Hematopoietic multipotent progenitor cell treated with erythropoietin and hydrocortisone succinate and interleukin-3 and kit ligand, for 15 days (in vitro differentiated cells): ENCODE measurements around the gene NKAIN4.

ENCODE experiments used
- DNase-seq: peaks from one replicate; pipeline ENCODE4 v3.0.0-alpha.2; 2015; ENCODE audit warnings: low spot score

The NKAIN4 gene

DNA sequence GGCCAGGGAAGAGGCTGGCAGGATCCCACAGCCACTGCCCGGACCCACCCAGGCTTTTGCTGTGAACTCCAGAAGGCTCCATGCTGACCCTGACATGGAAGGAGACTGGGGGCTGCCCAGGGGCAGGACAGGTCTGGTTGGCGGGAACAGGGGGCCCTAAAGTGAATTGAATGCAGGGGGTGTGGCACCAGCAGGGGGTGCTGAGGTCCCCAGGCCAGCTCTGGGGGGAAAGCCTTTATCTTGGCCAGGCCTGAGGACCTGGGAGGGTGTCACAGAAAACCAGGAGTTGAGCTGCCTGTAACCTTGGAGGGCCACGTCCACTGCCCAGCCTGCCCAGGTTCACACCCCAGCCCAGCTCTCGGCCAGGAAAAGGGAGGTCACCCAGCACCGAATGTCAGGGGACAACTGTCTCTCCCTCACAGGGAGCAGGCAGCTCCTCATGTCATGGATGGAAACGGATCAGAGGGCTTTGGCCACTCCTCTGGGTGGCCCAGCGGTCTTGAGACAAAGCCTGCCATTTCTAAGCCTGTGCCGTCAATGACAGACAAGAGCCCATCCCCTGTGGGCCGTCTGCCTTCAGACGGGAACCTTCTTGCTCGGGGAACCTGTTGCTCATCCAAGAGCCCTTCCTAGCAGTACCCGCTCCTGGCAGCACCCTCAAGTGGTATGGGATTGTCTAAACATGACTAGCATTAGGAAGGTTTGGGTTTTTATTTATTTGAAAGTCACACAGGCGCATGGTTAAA, 35.4 kb downstream of the NKAIN4 start:
- DNase-seq = no peak

DNA sequence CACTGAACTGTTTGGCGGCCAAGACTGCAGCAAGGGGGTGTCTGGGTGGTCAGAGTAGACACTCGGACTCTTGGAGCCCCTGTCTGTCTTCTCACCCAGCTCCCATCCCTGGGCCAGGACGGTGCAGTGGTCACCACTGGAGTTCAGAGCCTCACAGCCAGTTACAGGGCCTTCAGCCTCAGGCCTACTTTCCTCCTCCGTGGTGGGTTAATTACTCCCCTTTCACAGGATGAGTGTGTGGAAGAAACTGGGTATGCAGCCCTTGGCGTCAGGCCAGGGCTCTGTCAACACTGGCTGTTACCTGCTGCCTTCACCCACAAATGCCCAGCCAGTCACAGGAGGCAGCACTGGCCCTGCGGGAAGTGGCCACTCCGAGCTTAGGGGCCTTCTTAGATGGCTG, 36.6 kb downstream of the NKAIN4 start:
- DNase-seq = no peak

DNA sequence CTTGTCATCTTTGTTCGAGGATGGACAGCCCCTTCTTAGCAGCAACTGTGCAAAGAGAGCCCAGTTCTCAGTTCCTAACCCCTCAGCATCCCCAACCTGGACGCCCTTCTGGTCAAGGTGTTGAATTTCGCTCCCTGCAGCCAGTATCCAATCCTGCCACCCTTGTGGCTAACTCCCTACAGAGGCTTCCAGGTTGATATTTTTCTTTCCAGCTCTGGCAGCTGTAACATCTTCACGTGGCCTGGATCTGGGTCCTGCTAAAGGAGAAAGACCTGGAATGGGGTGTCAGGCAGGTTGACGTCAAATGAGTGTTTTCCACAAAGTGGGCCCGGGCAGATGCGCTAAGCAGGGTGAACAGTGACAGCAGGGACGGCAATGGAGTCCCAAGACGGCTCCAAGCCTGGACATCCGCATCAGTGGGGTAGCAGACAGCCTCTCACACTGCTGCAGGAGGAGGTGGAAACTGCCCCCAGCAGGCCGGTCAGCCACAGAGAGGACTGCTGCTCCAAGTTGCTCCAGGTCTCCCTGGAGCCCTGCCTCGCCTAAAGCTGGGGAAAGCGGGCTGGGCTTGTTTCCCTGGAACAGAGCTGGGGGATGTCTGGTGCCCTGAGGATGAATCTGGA, 37.3 kb downstream of the NKAIN4 start:
- no peak for DNase-seq

DNA sequence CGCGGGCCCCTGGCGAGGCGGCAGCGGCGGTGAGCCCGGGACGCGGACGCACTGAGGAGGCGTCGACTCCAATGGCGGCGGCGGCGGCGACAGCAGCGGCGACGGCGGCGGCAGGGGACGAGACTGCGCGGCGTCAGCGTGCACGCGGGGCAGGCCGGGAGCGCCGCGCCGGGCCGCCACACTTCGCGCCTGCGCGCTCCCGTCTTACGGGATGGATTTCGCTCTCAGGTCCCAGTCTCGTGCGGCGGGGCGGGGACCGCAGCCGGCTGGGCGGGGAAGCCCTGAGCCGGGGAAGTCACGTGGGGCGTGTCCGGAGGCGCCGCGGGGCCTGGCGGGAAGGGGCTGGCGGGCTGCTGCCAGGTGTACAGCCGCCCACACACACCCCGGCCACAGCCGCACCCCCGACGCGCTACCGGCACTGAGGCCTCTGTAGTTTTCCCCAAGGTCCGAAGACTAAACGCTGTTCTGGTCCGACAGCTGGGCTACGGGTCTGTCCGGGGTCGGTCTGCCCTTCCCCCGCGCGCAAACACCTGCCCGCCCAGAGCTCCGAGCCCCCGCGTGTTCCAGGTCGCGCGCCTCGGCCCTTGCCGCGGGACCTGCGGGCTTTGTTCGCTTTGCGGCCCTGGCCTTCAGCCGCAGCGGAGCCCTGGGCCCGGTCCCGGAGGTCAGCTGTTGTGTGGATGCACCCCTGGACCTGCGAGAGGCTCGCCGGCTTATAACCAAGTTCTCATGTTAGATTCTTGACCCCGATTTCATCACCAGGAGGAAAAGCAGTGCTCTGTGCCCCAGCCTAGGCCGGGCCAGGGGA, 38.0 kb downstream of the NKAIN4 start, which contains the start of gene YTHDF1:
Gene YTHDF1, minus strand, starts transcription at position 91 of the 808 bp plus-strand sequence. CDS start 239 bp downstream, outside the sequence.
- DNase-seq = peak; percentile 96

DNA sequence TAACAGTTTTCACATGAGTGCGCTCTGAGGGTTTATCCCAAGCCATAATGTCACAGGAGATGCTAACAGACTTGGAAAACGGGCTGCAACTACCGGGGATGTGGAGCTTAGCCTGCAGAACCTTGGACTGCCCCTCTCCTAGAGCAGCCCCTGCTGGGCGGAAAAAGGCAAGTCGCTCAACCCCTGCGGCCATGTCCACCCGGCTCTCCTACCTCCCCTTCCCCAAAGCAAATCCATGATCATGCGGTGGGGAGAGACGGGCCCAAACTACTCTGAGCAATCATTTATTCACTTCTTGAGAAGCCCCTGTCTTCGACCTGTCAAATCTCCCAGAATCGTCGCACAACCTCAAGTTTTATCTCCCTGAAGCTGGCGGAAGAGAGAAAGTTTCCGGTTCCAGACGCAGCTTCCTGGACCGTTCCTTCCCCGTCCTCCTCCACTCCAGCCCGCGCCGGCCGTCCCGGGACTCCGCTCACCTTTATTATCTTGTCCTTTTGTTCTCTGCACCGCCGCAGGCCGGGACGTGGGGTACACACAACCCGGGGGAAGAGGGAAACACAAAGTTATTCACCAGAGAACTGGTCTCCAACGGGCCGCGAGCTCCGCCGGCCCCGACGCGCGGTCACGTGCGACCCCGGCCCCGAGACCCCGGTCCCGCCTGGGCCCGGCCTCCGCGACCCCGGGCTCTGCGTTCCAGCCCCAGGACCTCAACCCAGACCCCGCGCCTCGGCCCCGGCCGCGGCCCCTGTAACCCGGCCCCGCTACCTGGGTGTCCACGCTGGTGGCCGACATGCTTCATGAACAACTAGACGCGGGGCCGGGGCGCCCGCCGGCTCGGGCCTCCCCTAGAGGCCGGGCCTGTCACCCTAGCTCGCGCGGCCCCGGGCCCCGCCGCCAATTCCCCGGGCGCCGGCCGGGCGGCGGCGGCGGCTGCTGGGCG, 38.9 kb downstream of the NKAIN4 start:
- peak; percentile 19 for DNase-seq

DNA sequence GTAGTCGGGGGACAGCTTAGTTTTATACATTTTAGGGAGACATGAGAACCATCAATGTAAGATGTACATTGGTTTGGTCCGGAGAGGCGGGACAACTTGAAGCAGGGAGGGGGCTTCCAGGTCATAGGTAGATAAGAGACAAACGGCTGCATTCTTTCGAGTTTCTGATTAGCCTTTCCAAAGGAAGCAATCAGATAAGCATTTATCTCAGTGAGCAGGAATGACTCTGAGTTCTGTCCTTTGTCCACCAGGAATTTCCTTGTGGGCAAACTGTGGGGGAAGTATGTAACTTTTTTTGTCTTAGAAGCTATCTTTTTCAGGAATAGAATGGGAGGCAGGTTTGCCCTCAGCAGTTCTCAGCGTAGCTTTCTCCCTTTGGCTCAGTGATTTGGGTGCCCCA, 39.7 kb downstream of the NKAIN4 start:
- no peak for DNase-seq

DNA sequence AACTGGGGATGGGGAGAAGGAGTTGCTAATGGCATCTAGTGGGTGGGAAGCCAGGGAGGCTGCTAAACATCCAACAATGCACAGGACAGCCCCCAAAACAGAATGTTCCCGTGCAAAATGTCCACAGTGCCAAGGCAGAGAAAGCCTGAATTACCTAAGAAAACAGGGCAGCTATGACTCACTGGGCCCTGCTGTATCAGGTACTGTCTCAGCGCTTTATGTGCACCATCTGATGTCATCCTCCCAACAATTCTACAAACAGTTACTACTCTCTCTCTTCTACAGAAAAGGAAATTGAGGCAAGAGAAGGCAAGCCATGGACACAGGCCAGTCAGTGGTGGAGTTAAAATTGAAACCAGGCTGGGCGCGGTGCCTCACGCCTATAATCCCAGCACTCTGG, 41.5 kb downstream of the NKAIN4 start:
- no peak for DNase-seq

DNA sequence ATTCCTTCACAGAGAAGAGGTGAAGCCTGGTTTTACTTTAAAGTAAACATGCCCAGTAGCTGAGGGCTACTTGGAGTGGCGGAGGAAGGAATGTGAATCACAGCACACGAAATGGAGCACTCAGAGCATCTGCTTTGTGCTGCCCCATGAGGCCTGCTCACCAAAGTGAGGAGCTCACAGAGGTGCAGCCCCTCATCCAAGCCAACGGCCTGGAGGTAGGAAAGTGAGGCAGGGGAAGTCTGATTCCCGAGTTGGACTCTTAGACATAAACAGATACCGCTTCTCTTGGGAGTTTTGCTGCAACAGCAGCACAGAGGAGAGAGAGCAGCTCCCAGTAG, 41.9 kb downstream of the NKAIN4 start:
- DNase-seq = no peak

DNA sequence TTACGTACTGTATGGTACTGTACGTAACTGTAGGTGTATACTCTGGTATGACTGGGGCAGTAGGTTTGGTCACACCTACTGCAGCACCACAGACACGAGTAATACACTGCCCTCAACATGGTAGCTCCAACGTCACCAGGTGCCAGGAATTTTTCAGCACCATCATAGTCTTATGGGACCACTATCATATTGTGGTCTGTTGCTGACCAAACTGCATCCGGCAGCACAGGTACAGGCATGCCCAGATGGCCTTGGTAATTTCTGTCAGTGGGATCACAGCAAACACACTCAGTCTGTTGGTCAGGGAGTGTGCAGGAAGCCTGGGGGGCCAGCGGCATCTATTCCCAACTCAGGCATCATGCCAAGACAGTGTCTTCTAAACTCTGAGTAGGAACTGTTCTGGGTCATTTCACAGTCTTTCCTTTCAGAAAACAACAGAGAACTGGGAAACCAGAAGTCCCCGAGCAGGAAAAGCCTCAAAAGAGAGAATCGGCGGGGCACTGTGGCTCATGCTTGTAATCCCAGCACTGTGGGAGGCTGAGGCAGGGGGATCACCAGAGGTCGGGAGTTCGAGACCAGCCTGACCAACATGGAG, 44.2 kb downstream of the NKAIN4 start:
- no peak for DNase-seq

DNA sequence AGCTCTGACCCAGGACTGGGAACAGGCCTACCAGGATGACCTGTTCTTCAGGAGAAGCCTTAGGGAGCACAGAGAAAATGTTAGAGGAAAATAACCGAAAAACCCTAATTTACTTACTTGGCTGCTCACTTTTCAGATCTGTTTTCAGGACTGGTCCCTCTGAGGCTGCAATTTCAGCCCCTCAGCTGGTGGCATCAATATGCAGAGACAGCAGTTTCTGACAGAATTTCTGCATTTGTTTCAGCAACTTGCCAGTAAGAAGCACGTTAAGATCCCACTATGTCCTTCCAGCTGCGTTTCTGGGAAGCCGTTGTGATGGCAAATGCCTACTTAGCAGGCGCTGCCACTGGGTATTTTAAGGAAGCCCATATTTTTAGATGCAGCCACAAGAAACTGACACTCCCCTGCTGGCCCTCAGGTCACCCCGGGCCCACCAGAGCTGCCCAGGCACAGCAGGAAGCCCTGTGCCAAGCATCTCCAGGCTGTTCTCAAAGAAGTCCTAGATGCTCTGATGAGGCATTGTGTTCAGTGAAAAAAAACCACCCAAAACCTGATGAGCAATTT, 45.8 kb downstream of the NKAIN4 start:
- DNase-seq = no peak

DNA sequence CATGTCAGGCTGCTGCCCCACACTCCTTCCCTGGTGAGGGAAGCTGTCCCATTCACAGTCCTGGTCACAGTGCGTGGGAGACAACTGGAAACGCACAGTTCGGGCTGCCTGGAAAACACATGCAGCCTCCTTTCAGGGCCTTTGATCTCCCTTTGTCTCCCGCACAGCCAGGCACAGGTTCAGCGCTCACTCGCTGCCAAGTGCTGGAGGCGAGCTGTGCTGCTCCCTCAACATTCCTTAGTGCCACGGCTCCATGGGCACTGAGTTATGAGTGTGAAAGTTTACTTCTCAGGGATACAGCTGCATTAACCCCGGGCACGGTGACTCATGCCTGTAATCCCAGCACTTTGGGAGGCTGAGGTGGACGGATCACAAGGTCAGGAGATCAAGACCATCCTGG, 47.4 kb downstream of the NKAIN4 start:
- DNase-seq = no peak

DNA sequence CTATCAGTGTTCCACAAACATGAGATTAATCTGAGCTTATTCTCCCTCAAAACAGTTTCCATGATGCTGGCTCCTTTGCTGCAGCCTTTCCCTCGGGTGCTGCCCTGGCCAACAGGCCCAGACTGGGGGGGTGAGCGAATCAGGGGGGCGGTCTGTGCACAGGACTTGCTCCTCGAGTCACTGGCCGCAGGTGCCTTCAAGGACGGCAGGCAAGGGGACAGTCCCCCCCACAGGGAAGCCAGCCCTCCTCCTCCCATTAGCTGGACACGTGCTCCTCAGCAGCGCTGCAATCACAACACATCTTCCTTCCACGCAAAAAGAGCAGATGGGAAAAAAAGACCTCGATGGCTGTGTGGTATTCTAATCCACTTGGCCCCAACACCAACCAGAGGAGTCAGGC, 48.4 kb downstream of the NKAIN4 start:
- no peak for DNase-seq

DNA sequence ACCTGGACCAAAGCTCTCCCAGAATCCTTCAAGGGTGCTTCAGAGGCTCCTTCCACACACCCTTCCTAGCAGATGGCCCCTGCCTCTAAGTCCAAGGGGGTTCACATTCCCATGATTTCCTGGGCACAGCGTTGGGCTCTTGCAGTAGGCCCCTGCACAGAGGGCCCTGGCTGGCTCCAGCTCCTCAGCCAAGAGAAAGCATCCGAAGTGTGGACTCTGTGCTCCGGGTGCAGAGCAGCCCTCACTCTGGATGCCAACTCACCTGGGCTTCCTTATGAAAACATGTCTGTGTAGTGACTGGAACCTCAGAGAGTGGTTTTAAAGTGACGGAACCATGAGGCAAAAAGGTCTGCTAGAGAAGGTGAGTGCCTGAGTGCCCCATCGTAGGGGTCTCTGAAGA, 49.9 kb downstream of the NKAIN4 start:
- no peak for DNase-seq

DNA sequence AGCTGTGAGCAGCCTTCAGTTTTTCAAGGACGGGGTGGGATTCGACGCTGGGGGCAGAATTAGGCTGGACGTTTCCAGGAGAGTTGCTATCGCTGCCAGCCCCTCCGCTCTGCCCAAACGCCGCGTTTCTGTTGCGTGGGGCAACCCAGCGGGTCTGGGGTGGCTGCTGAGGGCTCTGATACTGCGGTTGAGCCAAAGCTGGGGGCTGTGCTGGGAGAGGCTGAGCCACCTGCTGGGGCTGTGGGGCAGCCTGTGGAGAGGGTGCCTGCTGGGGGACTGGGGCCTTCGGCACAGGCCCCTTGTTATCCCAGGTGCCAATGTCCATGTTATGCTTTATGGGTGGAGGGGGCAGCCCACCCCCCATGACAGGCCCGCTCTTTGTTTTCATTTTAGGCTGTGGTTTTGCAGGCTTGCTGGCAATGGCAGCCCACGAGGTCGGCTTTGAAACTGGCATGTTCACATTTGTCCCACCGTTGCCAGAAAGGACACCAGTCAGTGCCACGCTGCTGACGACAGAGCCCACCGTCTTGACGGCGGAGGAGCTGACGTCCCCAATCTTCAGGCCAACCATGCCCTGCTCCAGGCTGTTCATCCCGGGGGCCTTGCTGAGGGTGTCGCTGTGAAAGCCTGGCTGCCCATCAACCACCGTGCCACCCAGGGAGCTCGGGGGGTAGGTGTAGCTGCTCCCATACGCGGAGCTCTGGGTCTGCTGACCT, 51.3 kb downstream of the NKAIN4 start:
- DNase-seq = no peak

DNA sequence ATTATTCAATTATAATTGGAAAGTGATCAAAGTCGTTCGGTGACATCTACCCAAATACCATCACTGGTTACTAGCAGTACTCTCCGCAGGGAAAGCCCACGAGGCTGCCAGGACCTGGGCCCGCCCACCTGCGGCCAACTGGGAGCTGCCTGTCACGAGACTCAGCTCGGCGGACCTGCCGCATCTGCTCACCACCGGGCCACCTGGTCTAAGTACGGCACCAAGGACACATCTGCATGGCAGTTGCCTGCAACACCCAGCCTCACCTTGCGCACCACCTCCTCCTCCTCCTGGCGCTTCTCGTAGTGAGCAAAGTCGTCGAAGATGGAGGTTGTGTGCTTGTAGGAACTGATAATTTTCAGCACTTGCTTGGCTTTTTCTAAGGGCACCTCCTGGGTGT, 52.2 kb downstream of the NKAIN4 start:
- no peak for DNase-seq

DNA sequence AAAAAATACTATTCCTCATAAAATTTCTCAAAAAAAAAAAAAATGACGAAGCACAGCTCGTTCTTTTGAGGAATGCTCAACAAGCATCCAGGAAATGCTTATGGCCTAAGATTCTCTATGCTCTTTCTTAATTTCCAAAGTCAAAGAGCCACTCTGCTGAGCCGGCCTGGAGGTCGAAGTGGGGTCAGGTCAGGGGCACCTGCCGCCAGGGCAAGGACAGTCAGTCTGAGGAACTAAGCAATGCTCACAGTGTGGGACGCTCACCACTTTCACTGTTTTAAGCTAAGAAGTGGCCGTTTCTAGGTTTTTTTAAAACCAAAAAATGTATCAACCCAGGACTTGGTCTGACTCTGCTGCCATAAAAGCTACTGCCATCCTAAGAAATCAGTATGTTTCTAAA, 55.7 kb downstream of the NKAIN4 start:
- DNase-seq = no peak

DNA sequence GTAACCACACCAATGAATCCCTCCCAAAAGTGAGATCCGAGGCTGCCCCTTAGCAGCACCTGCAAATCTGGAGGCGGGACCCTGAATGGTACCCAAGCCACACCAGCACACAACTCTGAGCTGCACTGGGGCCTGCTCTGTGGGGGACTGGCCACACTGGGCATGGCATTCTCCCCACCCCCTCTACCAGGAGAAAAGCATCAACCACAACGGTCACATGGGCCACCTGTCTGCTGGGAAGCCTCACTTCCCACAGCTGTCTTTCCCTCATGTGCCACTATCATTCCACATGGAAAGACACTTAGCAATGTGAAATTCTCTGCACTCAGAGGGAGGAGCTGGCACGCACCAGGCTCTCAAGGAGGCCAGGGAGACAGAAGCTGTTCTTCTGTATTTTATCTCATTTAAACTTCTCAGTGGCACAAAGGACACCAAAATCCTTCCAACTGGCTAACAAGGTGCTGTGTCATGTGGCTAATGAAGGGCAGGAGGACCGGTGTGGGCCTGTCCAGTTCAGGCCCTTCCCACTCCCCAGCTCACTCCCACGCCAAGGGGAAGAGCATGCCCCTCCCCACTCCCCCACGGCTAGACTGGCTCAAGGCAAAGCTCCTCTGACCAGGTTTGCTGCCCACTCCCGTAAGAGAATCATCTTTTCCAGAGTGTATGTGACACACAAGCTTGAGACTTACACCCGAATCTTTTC, 57.3 kb downstream of the NKAIN4 start:
- DNase-seq = no peak

DNA sequence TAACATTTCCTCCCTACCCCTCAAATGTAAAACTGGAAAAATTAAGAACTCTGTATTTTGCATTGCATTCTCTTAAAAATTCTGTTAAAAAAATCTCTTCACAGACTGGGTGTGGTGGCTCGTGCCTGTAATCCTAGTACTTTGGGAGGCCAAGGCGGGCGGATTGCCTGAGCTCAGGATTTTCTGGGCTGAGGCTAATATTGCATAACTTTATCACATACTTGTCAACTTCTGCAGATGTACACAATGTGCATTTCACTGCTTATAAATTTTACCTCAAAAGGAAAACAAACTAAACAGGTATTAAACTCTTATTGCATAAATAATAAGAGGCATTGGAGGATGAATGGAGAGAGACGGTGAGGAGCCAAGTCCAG, 59.5 kb downstream of the NKAIN4 start:
- no peak for DNase-seq

DNA sequence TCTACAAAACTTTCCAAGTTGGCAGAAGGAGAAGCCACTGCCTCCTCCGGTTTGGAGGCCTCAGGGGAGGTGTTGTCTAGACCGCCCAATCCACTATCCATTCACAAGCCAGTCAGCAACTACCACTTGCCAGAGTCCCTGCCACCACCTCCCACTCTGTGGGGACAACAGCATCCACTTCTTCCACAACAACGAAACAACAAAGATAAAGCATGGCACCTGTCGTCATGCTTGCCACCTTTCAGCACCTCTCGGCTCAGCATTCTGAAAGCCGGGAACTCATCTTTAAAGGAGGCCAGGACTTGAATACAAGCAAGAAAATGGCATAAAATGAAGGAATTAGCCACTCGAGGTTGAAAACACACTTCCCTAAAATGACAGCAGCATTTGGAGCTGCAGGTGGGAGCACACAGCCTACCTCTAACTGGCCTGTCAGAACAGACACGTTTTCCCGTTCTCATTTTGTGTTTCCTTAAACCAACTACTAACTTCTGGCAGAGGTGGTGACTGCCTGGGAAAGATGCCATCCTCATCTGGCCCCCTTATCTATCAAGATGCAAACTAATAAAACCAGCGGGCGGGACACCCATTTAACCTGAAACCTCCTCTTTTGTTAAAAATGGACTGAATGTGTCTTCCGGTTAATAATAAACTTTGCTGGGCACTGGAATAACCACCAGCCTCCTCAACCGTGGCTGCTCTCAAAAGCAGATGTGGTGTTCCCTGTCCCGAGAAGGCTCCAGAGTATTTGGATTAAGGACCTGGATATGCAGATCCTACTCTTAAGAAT, 60.1 kb downstream of the NKAIN4 start:
- DNase-seq = no peak
